Urothelium cell line (cell line): ENCODE results near the gene HIF3A.
A peak's percentile ranks its signal among the peaks of the same experiment; 100 is the strongest.
"Not testable (repeated sequence)": the region's sequence is repeated elsewhere in the genome, so short reads cannot be mapped to it uniquely, and the experiment has no call there.

Source experiments
- DNase-seq: peaks from one replicate; pipeline ENCODE4 v3.0.0; 2011; ENCODE audit warnings: low spot score, mixed read lengths
- FAIRE-seq: peaks from 2 replicates; lab custom pipeline; 2011; peaks lifted over from hg19 to GRCh38; lab: Jason Lieb, UNC

Gene HIF3A

DNA sequence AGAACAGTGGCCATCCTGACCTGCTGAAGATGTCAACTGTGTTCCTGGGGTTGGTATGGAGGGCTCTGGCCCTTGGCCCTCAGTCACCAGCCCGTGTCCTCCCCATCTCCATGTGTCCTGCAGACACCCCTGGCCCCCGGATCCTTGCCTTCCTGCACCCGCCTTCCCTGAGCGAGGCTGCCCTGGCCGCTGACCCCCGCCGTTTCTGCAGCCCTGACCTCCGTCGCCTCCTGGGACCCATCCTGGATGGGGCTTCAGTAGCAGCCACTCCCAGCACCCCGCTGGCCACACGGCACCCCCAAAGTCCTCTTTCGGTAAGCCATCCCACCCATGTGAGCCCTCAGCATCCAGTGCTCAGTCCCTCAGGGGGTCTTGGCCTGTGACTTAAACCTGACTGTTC lies 24.8 kb downstream of the HIF3A start:
- no peak for FAIRE-seq
- DNase-seq = no peak

DNA sequence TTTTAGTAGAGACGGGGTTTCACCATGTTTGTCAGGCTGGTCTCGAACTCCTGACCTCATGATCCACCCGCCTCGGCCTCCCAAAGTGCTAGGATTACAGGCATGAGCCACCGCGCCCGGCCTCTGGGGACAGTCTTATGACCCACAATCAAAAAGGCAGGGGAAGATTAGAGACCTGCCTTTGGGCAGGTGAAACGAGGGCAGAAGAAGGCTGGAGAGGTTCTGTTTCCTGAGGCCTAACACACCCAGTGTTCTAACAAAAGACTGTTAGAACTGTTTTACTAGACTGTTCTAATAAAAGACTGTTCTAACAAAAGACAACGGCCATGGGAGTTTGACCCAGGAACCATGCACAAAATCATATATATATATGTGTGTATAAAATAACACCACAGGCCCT lies 26.4 kb downstream of the HIF3A start:
- not testable (repeated sequence) for FAIRE-seq, DNase-seq

DNA sequence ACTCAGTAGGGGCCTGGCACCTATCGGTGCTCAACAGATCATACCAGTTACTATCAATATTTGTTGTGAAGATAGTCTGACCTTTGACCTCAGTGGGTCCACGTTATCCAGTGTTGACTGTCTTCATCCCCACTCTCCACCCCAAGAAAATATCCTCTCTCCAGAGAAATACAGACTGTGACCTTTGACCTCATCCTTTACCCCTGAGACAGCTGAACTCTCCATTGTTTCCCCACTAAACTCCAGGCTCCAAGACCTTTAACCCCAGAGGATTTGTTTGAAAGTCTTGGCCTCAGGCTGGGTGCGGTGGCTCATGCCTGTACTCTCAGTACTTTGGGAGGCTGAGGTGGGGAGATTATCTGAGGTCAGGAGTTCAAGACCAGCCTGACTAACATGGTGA lies 27.4 kb downstream of the HIF3A start:
- no peak for FAIRE-seq
- DNase-seq = no peak

DNA sequence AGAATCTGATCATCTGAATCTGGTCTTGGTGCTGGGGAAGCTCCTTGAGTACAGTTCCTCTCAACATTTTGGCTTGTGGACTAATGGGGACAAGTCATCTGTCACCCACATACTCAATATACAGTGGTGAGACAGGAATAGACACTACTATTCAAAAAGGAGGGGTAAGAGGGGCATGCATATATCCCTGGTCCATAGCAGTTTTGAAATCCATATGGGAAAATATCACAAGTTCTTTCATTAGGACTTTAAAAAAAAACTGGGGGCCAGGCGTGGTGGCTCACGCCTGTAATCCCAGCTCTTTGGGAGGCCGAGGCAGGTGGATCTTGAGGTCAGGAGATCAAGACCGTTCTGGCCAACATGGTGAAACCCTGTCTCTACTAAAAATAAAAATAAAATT lies 29.8 kb downstream of the HIF3A start:
- DNase-seq (no peak), FAIRE-seq (no peak)

DNA sequence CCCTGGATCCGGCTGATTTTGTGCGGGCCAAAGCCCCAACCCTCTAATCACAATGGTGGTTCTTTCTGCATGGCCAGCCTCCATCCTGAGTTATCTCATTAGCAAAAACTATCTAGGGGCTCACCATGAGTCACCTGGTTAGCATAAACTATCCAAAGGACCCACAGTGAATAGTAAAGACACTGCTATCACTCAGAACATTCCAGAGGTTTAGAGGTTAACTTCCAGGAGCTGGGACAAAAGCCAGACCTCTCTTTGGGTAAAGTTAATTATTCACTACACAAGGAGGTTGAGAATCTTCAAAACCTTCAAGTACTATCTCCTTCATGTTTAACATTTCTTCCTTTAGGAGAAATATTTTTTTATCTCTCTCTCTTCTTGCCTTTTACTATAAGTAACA lies 31.2 kb downstream of the HIF3A start:
- DNase-seq = no peak
- FAIRE-seq = no peak

DNA sequence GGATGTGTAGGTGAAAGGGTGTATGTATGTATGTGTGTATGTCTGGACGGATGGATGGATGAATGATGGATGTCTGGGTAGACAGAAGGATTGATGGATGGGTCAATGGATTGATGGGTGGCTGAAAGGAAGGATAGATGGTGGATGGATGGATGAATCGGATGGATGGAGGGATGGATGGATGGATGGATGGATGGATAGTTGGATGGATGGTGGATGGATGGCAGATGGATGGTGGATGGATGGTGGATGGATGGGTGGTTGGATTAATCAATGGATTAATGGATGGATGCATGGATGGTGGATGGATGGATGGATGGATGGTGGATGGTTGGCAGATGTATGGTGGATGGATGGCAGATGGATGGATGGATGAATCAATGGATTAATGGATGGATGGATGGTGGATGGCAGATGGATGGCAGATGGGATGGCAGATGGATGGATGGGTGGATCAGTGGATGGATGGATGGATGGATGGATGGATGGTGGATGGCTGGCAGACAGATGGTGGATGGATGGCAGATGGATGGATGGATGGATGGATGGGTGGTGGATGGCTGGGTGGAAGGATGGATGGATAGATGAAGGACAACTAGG lies 33.6 kb downstream of the HIF3A start:
- peak; percentile 86 for FAIRE-seq

DNA sequence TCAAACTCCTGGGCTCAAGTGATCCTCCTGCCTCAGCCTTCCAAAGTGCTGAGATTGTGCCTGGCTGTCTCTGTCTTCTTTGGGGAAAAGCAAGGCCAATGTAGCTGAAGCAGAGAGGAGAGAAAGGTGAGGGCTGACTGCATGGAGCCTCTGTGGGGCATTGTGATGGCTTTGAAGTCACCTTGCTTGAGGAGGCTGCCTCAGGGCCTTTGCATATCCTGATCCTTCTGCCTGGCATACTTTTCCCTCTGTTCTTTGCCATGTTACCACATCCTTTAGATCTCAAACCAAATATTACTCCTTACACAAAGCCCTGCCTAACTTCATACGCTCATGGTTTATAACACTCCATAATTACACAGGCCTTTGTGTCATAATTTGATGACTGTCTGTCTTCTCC lies 40.6 kb downstream of the HIF3A start:
- FAIRE-seq = no peak
- no peak for DNase-seq

More for the DNA sequence above, 33.6 kb downstream of the HIF3A start:
- no peak for DNase-seq

- no peak for FAIRE-seq
Observed at GRCh38 chr19:46339446-46339845, 42.6 kb downstream of the HIF3A start.

GRCh38 chr19:46340051-46340659 lies 43.3 kb downstream of the HIF3A start:
- DNase-seq (no peak), FAIRE-seq (no peak)

More at GRCh38 chr19:46339446-46339845, 42.6 kb downstream of the HIF3A start:
- no peak for DNase-seq

- FAIRE-seq (no peak), DNase-seq (no peak)
Observed at GRCh38 chr19:46341937-46342336, 45.1 kb downstream of the HIF3A start.

DNA sequence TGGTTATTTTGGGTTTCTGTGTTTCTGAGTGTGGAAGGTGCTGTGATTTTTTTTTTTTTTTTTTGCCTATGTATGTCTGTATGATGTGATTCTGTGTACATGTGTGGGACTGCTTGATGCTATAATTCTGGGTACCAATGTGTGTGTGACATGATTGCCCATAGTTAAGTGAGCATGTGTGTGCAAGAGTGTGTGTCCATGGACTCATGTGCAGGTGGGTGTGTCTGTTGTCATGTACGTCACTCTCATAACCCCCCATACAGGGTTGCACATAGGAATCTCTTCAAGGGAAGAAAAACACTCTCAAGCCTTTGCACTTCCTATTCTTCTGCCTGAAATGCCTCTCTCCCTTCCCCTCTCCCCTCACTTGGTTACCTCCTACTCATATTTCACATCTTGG lies 47.5 kb downstream of the HIF3A start:
- no peak for DNase-seq
- no peak for FAIRE-seq

- no peak for DNase-seq
- no peak for FAIRE-seq
Observed at GRCh38 chr19:46345157-46345556, 48.3 kb downstream of the HIF3A start.

DNA sequence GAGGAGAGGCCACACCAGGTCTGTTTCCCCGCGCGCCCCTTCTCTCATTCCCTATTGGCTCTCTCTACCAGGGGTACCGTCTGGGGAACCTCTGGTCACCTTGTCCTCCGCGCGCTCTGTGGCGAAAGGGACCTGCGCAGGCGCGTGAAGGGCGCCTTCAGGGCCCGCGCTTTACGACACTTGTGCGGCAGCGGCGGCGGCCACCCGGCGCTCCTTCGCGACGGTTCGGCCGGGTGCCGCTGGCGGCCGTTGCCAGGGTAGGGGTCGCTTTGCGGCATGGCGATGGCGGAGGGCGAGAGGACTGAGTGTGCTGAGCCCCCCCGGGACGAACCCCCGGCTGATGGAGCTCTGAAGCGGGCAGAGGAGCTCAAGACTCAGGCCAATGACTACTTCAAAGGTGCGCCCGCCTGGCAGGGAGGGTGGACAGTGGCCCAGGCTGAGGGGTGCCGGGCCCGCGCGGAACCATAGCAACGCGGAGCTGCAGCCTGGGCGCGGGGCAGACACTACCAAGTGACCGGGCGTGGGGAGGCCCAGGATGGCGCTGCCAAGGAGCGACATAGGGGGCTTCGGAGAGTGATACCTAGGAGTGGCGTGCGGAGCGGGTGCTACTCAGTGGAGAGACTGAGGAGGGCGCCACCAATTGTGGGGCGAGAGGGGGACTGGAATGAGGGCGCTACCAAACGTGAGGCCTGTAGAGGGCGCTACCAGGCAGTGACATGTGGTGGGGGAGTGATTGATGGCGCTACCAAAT lies 50.2 kb downstream of the HIF3A start, which contains the start of gene PPP5C:
Gene PPP5C, plus strand, starts transcription at position 267 of the 751 bp plus-strand sequence. Its CDS starts 10 bp downstream, at position 277.
- DNase-seq (peak; percentile 99), FAIRE-seq (peak; percentile 5)

- FAIRE-seq = no peak
- no peak for DNase-seq
Observed at GRCh38 chr19:46347572-46347883, 50.7 kb downstream of the HIF3A start.

DNA sequence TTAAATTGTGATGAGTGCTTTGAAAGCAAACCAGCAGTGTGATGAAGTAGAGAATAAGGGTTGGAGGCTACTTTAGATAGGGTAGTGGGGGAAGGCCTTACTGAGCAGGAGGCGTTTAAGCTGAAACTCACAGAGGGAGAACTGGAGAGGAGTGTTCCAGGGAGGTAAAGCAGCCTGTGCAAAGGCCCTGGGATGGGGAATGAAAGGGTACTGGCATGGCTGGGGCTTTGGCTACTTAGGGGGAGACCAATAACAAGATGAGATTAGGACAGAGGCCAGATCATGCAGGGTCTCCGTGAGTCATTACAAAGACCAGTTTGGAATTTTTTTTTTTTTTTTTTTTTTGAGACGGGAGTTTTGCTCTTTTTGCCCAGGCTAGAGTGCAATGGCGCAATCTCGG lies 51.1 kb downstream of the HIF3A start:
- no peak for FAIRE-seq
- no peak for DNase-seq

DNA sequence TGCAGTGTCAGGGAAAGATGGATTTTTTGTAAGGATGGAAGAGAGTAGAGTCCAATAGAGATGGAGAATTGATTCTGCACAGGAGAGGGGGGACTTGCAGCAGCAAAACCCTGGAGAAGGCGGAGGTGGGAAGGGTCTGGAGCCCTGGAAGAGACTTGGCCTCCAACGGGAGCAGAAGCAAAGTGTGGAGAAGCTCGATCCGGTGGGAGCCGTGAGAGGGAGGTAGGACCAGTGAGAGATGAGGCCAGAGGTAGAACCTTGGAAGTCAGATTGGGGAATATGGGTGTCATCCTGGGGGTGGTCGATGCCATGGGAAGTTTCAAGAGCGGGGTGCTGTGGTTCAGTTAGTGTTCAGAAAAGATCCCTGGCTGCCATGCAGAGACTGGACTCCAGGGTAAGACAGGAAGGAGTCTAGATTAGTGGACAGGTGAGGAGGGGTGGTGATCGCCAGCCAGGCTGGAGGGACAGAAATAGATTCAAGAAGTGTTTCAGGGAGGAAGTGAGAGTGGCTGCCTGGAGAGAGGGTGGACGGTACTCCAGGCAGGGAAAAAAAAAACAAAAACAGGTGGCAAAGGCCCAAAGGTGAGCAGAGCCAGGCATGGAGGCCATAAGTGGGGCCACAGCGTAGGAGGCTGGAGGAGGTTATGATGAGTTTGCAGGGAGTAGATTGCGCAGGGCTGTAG lies 52.6 kb downstream of the HIF3A start:
- DNase-seq (no peak), FAIRE-seq (no peak)

DNA sequence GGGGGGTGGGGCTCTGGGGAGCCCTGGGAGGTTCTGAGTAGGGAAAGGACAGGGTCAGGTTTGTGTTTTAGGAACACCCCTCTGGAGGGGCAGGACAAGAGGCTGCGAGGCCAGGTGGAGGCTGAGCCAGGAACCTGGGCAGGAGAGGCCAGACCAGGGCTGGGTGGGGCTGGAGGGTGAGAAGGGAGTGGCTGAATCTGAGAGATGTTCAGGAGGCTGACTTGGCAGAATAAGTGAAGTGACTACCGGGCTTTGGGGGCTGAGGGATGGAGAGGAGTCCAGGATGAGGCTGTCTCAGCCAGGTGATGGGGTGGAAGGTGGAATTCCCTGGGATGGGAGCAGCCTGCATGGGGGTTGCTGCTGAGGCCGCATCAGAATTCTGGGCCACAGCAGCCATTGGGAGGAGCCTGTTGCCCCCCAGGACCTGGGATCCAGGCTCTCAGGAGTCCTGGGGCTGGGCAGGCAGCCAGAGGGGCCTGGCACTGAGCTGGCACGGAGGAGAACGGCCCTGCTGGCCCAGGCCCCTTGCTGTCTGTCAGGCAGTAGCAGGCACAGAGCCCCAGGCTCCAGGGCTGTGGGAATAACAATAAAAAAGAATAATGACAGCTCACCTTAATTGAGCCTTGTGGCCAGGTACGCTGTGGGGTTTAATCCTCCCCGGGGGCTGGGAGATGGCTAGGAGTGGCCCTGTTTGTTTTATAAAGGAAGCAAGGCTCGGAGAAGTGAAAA lies 53.4 kb downstream of the HIF3A start:
- FAIRE-seq = no peak
- no peak for DNase-seq

- no peak for FAIRE-seq
- DNase-seq = no peak
Observed at GRCh38 chr19:46350758-46351159, 53.9 kb downstream of the HIF3A start.

DNA sequence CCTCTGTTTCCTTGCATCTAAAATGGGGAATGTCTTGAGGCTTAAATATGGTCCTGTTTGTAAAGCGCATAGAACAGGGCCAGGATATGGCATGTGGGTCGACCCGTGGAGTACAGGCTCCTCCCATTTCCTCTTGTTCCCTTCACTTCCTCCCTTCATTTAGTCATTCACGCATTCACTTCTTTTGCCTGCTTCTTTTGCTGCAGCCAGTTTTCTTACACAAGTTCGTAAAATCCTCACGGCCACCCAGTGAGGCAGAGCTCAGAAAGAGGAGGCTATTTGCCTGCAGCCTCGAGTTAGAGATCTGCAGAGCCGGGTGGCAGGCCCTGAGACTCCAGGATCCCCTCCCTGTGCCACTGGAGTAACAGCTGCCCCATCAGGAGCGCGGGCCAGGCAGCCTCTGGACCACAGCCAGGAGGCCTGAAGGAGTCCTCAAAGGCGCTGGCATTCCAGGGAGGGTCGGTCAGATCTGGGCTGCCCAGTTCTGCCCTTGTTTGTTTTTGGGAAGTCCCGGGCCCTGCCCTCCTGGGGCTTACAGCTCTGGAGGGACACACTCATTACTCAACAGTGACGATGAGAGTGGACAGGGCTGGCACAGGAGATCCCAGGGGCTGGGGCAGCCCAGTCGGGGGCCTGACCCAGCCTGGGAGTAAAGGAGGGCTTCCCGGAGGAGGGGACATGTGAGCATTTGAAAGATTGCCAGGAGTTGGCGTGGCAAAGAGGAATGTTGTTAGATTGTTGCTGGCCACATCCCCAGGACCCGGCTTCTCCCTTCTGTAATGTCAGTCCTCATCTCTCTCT lies 54.6 kb downstream of the HIF3A start:
- no peak for DNase-seq
- FAIRE-seq = no peak
